WTC11 (cell line): ENCODE data around the gene SPG21.
A peak's percentile ranks its signal among the peaks of the same experiment; 100 is the strongest.

ENCODE experiments used
- E2F4 ChIP-seq: sonication (generic); formaldehyde crosslinking; IDR thresholded peaks from 2 replicates; pipeline ENCODE4 v1.8.1; 2022; ENCODE audit warnings: low read depth, mild to moderate bottlenecking, moderate library complexity, missing genetic modification reagents, borderline replicate concordance
- HMGA2 ChIP-seq: fragments of 250-450 bp; sonication (Bioruptor Pico); IDR thresholded peaks from 2 replicates; pipeline ENCODE4 v1.4.0; 2021; ENCODE audit warnings: mild to moderate bottlenecking, moderate library complexity
- JUN ChIP-seq: sonication (generic); formaldehyde crosslinking; IDR thresholded peaks from 2 replicates; pipeline ENCODE4 v1.8.0; 2023; ENCODE audit warnings: mild to moderate bottlenecking, missing genetic modification reagents
- TCF7 ChIP-seq: sonication (generic); formaldehyde crosslinking; IDR thresholded peaks from 2 replicates; pipeline ENCODE4 v1.8.0; 2022; ENCODE audit warnings: mild to moderate bottlenecking, low read depth, missing genetic modification reagents, moderate library complexity
- TEAD1 ChIP-seq: sonication (generic); formaldehyde crosslinking; IDR thresholded peaks from 2 replicates; pipeline ENCODE4 v1.8.0; 2022; ENCODE audit warnings: mild to moderate bottlenecking, missing genetic modification reagents
- TEAD4 ChIP-seq: sonication (generic); formaldehyde crosslinking; IDR thresholded peaks from 2 replicates; pipeline ENCODE4 v1.8.0; 2022; ENCODE audit warnings: mild to moderate bottlenecking, missing genetic modification reagents
- USF2 ChIP-seq: sonication (generic); formaldehyde crosslinking; IDR thresholded peaks from 2 replicates; pipeline ENCODE4 v1.8.1; 2023; ENCODE audit warnings: mild to moderate bottlenecking, missing genetic modification reagents, moderate library complexity
- ZBTB21 ChIP-seq: sonication (generic); formaldehyde crosslinking; IDR thresholded peaks from 2 replicates; pipeline ENCODE4 v1.8.1; 2023; ENCODE audit warnings: mild to moderate bottlenecking, missing genetic modification reagents, borderline replicate concordance
- ZNF317 ChIP-seq: sonication (generic); formaldehyde crosslinking; IDR thresholded peaks from 2 replicates; pipeline ENCODE4 v1.8.1; 2023; ENCODE audit warnings: low read depth, mild to moderate bottlenecking, moderate library complexity, missing genetic modification reagents, borderline replicate concordance
- ZNF512 ChIP-seq: sonication (generic); formaldehyde crosslinking; IDR thresholded peaks from 2 replicates; pipeline ENCODE4 v1.8.1; 2022; ENCODE audit warnings: missing genetic modification reagents, borderline replicate concordance
- TF ChIP-seq, protein P1 (sequence below): fragments of 200-600 bp; IDR thresholded peaks from 2 replicates; pipeline ENCODE4 v1.8.0; 2022; ENCODE audit warnings: antibody characterized with exemption
- TF ChIP-seq, protein P2 (sequence below): sonication (generic); formaldehyde crosslinking; IDR thresholded peaks from 2 replicates; pipeline ENCODE4 v1.8.1; 2022; ENCODE audit warnings: low read depth, missing genetic modification reagents, borderline replicate concordance
- TF ChIP-seq, protein P3 (sequence below): sonication (generic); formaldehyde crosslinking; IDR thresholded peaks from 2 replicates; pipeline ENCODE4 v1.8.0; 2023; ENCODE audit warnings: missing genetic modification reagents

GRCh38 chr15:64979252-64979710, 10.4 kb downstream of the SPG21 start:
- no peak for TF ChIP-seq TCF7 (CRISPR knock-in tag)
- TF ChIP-seq, protein P1, sequence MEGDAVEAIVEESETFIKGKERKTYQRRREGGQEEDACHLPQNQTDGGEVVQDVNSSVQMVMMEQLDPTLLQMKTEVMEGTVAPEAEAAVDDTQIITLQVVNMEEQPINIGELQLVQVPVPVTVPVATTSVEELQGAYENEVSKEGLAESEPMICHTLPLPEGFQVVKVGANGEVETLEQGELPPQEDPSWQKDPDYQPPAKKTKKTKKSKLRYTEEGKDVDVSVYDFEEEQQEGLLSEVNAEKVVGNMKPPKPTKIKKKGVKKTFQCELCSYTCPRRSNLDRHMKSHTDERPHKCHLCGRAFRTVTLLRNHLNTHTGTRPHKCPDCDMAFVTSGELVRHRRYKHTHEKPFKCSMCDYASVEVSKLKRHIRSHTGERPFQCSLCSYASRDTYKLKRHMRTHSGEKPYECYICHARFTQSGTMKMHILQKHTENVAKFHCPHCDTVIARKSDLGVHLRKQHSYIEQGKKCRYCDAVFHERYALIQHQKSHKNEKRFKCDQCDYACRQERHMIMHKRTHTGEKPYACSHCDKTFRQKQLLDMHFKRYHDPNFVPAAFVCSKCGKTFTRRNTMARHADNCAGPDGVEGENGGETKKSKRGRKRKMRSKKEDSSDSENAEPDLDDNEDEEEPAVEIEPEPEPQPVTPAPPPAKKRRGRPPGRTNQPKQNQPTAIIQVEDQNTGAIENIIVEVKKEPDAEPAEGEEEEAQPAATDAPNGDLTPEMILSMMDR = no peak
- no peak for TF ChIP-seq ZNF512 (CRISPR knock-in tag)
- no peak for TF ChIP-seq HMGA2
- TF ChIP-seq USF2 = peak; percentile 87
- TF ChIP-seq, protein P2, sequence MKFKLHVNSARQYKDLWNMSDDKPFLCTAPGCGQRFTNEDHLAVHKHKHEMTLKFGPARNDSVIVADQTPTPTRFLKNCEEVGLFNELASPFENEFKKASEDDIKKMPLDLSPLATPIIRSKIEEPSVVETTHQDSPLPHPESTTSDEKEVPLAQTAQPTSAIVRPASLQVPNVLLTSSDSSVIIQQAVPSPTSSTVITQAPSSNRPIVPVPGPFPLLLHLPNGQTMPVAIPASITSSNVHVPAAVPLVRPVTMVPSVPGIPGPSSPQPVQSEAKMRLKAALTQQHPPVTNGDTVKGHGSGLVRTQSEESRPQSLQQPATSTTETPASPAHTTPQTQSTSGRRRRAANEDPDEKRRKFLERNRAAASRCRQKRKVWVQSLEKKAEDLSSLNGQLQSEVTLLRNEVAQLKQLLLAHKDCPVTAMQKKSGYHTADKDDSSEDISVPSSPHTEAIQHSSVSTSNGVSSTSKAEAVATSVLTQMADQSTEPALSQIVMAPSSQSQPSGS (CRISPR knock-in tag) = no peak
- no peak for TF ChIP-seq TEAD4 (CRISPR knock-in tag)
- TF ChIP-seq ZNF317 (CRISPR knock-in tag) = no peak
- TF ChIP-seq, protein P3, sequence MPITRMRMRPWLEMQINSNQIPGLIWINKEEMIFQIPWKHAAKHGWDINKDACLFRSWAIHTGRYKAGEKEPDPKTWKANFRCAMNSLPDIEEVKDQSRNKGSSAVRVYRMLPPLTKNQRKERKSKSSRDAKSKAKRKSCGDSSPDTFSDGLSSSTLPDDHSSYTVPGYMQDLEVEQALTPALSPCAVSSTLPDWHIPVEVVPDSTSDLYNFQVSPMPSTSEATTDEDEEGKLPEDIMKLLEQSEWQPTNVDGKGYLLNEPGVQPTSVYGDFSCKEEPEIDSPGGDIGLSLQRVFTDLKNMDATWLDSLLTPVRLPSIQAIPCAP = no peak
- no peak for TF ChIP-seq ZBTB21 (CRISPR knock-in tag)
- no peak for TF ChIP-seq TEAD1 (CRISPR knock-in tag)
- TF ChIP-seq E2F4 (CRISPR knock-in tag) = no peak
- no peak for TF ChIP-seq JUN (CRISPR knock-in tag)
